NB4 (cell line): ENCODE results near the gene ENOX1.

Experiments used
- DNase-seq: peaks from one replicate; pipeline ENCODE4 v3.0.0; 2010; ENCODE audit warnings: low read depth
- H3K4me3 ChIP-seq: one replicate; pipeline ENCODE4 v1.5.1; 2011; ENCODE audit warnings: mild to moderate bottlenecking, low read depth, low read length, moderate library complexity
- CTCF ChIP-seq: IDR thresholded peaks from one replicate; pipeline ENCODE4 v1.5.1; 2012; ENCODE audit warnings: low read depth, low read length
- MAX ChIP-seq: IDR thresholded peaks from 2 replicates; pipeline ENCODE4 v1.6.1; 2011; ENCODE audit warnings: low read depth, low read length
- MYC ChIP-seq: IDR thresholded peaks from 2 replicates; pipeline ENCODE4 v1.6.1; 2011; ENCODE audit warnings: low read depth, low read length
- POLR2A ChIP-seq: IDR thresholded peaks from 2 replicates; pipeline ENCODE4 v1.6.1; 2011; ENCODE audit warnings: mild to moderate bottlenecking; ENCODE audit not compliant: insufficient read length; ENCODE audit errors: extremely low read depth

ENOX1 gene

GRCh38 chr13:43514311-43514710 is 272.5 kb downstream of the ENOX1 start:
- TF ChIP-seq MAX, result no peak
- no peak for TF ChIP-seq CTCF
- no peak for TF ChIP-seq POLR2A
- no peak for TF ChIP-seq MYC
- no peak overlapping the region for H3K4me3 ChIP-seq
- DNase-seq, result no peak

- H3K4me3 ChIP-seq, result no peak overlapping the region
- no peak for DNase-seq
- TF ChIP-seq CTCF, result no peak
- TF ChIP-seq POLR2A, result no peak
- no peak for TF ChIP-seq MYC
- TF ChIP-seq MAX, result no peak
These were observed 274.6 kb downstream of the ENOX1 start for GRCh38 chr13:43512221-43512620.

- TF ChIP-seq CTCF (no peak), MYC (no peak)
- no peak for DNase-seq
- H3K4me3 ChIP-seq, result no peak overlapping the region
These were observed 275.5 kb downstream of the ENOX1 start for GRCh38 chr13:43510956-43511901.

- no peak overlapping the region for H3K4me3 ChIP-seq
- no peak for TF ChIP-seq MYC
- no peak for TF ChIP-seq MAX
- TF ChIP-seq POLR2A, result no peak
- TF ChIP-seq CTCF, result no peak
- no peak for DNase-seq
These were observed 291.0 kb downstream of the ENOX1 start for GRCh38 chr13:43495732-43496131.

- H3K4me3 ChIP-seq, result no peak overlapping the region
- no peak for TF ChIP-seq MYC
- TF ChIP-seq MAX, result no peak
- no peak for TF ChIP-seq POLR2A
- no peak for TF ChIP-seq CTCF
- no peak for DNase-seq
These were observed 292.6 kb downstream of the ENOX1 start for GRCh38 chr13:43494206-43494605.
